GM23338 (cell line): ENCODE results near the gene PPFIBP1. TPM values are rescaled to one million over a fixed set of nuclear protein-coding genes. Genes with fewer than 3 reads are reported as not detected.

ENCODE experiments used
- ATAC-seq: fragments of 200-7000 bp; cut with Tn5 transposase; 3 replicates; pipeline ENCODE4 v1.9.1; 2020
- DNase-seq: peaks from one replicate; pipeline ENCODE4 v3.0.0-alpha.2; 2015; ENCODE audit warnings: low spot score
- H2AFZ ChIP-seq: fragments of 200-600 bp; sonication (generic); 2 replicates; pipeline ENCODE4 v1.8.0; 2016; ENCODE audit warnings: antibody characterized with exemption, mild to moderate bottlenecking, moderate library complexity
- H3F3A ChIP-seq: fragments of 200-600 bp; sonication (generic); replicated peaks from 2 replicates; pipeline ENCODE4 v1.8.0; 2017; ENCODE audit warnings: antibody characterized with exemption, mixed run types, low read depth
- H3K27ac ChIP-seq: fragments of 200-600 bp; sonication (generic); 2 replicates; pipeline ENCODE4 v1.6.1; 2016; ENCODE audit warnings: low read depth
- H3K27me3 ChIP-seq: fragments of 200-600 bp; sonication (generic); 2 replicates; pipeline ENCODE4 v1.8.0; 2016; ENCODE audit warnings: mild to moderate bottlenecking, mixed run types, moderate library complexity; ENCODE audit not compliant: insufficient read depth
- H3K36me3 ChIP-seq: fragments of 200-600 bp; sonication (generic); 2 replicates; pipeline ENCODE4 v1.8.0; 2016; ENCODE audit warnings: mild to moderate bottlenecking; ENCODE audit not compliant: insufficient read depth
- H3K4me1 ChIP-seq: fragments of 200-600 bp; sonication (generic); 2 replicates; pipeline ENCODE4 v1.8.0; 2016; ENCODE audit warnings: mild to moderate bottlenecking, moderate library complexity; ENCODE audit not compliant: insufficient read depth
- H3K4me2 ChIP-seq: fragments of 200-600 bp; sonication (generic); 2 replicates; pipeline ENCODE4 v1.7.1; 2017; ENCODE audit warnings: mixed run types
- H3K4me3 ChIP-seq: fragments of 200-600 bp; sonication (generic); 2 replicates; pipeline ENCODE4 v1.6.1; 2016; ENCODE audit warnings: mixed run types
- H3K79me2 ChIP-seq: fragments of 200-600 bp; sonication (generic); replicated peaks from 2 replicates; pipeline ENCODE4 v1.8.0; 2017; ENCODE audit warnings: mild to moderate bottlenecking; ENCODE audit not compliant: insufficient read depth
- H3K9me2 ChIP-seq: fragments of 200-600 bp; sonication (generic); 2 replicates; pipeline ENCODE4 v1.8.0; 2017; ENCODE audit not compliant: insufficient read depth
- H4K20me1 ChIP-seq: fragments of 200-600 bp; sonication (generic); replicated peaks from 2 replicates; pipeline ENCODE4 v1.8.0; 2017; ENCODE audit warnings: mild to moderate bottlenecking; ENCODE audit not compliant: insufficient read depth
- H3K27ac Mint-ChIP-seq: 2 replicates; pipeline ENCODE4 v1.8.0; 2020; ENCODE audit warnings: inconsistent platforms, mild to moderate bottlenecking, moderate library complexity, mixed read lengths
- H3K27me3 Mint-ChIP-seq: 3 replicates; pipeline ENCODE4 v1.8.0; 2022; ENCODE audit warnings: low read depth, mild to moderate bottlenecking, moderate library complexity, mixed read lengths, inconsistent platforms; ENCODE audit not compliant: insufficient read depth, poor library complexity
- H3K36me3 Mint-ChIP-seq: 3 replicates; pipeline ENCODE4 v1.8.0; 2021; ENCODE audit warnings: low read depth, mild to moderate bottlenecking, inconsistent platforms, moderate library complexity, mixed read lengths
- H3K4me1 Mint-ChIP-seq: 3 replicates; pipeline ENCODE4 v1.8.0; 2020; ENCODE audit warnings: mild to moderate bottlenecking, inconsistent platforms, mixed read lengths
- H3K4me3 Mint-ChIP-seq: 3 replicates; pipeline ENCODE4 v1.8.0; 2021; ENCODE audit warnings: moderate library complexity, mild to moderate bottlenecking, inconsistent platforms, mixed read lengths
- H3K9me3 Mint-ChIP-seq: 3 replicates; pipeline ENCODE4 v1.8.0; 2020; ENCODE audit warnings: moderate library complexity, mild to moderate bottlenecking, inconsistent platforms, mixed read lengths
- CREB1 ChIP-seq: fragments of 250-450 bp; sonication (Bioruptor Pico); IDR thresholded peaks from 2 replicates; pipeline ENCODE4 v1.5.0; 2020; ENCODE audit warnings: low read depth, mild to moderate bottlenecking, moderate library complexity
- EZH2 ChIP-seq: fragments of 200-600 bp; sonication (generic); IDR thresholded peaks from one replicate; pipeline ENCODE4 v1.8.0; 2017; ENCODE audit warnings: antibody characterized with exemption, mild to moderate bottlenecking, low read depth; ENCODE audit not compliant: unreplicated experiment
- EZH2phosphoT487 ChIP-seq: fragments of 200-600 bp; sonication (generic); IDR thresholded peaks from one replicate; pipeline ENCODE4 v1.8.1; 2018; ENCODE audit warnings: antibody characterized with exemption; ENCODE audit not compliant: unreplicated experiment
- JUNB ChIP-seq: IDR thresholded peaks from one replicate; pipeline ENCODE4 v1.6.1; 2016; ENCODE audit warnings: antibody characterized with exemption; ENCODE audit not compliant: unreplicated experiment
- NANOG ChIP-seq: IDR thresholded peaks from 2 replicates; pipeline ENCODE4 v1.6.1; 2016; ENCODE audit warnings: antibody characterized with exemption, borderline replicate concordance
- POLR2AphosphoS5 ChIP-seq: IDR thresholded peaks from 2 replicates; pipeline ENCODE4 v1.6.1; 2016; ENCODE audit warnings: antibody characterized with exemption, low read depth
- ZNF114 ChIP-seq: fragments of 250-450 bp; sonication (Bioruptor Pico); IDR thresholded peaks from 2 replicates; pipeline ENCODE4 v1.5.0; 2020; ENCODE audit warnings: mild to moderate bottlenecking, moderate library complexity
- ZNF331 ChIP-seq: fragments of 250-450 bp; sonication (Bioruptor Pico); IDR thresholded peaks from 2 replicates; pipeline ENCODE4 v1.5.0; 2020; ENCODE audit warnings: low read depth, mild to moderate bottlenecking, moderate library complexity
- polyA plus RNA-seq: library from polyadenylated mRNA; unstranded; fragments of >200 nt; fragmentation: Nextera tagmentation; extraction: Ambion mirVana; gene quantifications from 2 replicates; pipeline ENCODE4 v1.2.1, GENCODE V29; 2016
- total RNA-seq: library from RNA; depleted of rRNA; stranded (reverse); fragments of >200 nt; shearing (Covaris generic); gene quantifications from 2 replicates; pipeline ENCODE4 v1.2.3, GENCODE V29; 2014
- TF ChIP-seq, protein P1 (sequence below): fragments of 250-450 bp; sonication (Bioruptor Pico); IDR thresholded peaks from 2 replicates; pipeline ENCODE4 v1.5.0; 2020; ENCODE audit warnings: mild to moderate bottlenecking, moderate library complexity
- TF ChIP-seq, protein P2 (sequence below): IDR thresholded peaks from 2 replicates; pipeline ENCODE4 v1.6.1; 2016; ENCODE audit warnings: antibody characterized with exemption

The PPFIBP1 gene
- total and polyA plus RNA-seq, 2 experiments from 2014 or later: 33.2 to 41.9 TPM

DNA sequence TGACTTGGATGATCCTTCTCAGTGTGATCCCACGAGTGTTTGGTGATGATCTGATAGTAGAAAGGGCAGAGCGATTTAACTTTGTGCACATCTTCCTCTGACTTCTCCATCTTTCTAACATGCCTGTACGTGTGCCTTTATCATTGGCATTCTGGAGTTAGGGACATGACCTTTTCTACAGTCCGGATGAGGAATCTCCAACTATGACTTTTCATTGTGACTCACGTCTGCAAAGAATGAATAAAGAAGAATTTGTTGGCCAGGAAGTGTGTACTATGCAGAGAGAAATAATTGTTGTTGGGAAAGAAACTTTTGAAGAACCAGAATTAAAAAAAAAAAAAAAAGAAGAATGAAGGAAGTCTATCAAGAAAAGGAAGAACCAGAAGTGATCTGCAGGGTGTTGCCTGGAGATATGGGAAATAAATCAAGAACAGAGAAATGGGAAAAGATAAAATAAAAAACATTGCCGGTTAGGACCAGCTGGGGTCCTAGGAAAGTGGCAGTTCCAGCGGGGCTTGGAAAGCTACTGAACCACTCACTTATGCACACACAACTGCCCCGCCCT is 25.3 kb downstream of the PPFIBP1 start (continued):
- TF ChIP-seq, protein P1, sequence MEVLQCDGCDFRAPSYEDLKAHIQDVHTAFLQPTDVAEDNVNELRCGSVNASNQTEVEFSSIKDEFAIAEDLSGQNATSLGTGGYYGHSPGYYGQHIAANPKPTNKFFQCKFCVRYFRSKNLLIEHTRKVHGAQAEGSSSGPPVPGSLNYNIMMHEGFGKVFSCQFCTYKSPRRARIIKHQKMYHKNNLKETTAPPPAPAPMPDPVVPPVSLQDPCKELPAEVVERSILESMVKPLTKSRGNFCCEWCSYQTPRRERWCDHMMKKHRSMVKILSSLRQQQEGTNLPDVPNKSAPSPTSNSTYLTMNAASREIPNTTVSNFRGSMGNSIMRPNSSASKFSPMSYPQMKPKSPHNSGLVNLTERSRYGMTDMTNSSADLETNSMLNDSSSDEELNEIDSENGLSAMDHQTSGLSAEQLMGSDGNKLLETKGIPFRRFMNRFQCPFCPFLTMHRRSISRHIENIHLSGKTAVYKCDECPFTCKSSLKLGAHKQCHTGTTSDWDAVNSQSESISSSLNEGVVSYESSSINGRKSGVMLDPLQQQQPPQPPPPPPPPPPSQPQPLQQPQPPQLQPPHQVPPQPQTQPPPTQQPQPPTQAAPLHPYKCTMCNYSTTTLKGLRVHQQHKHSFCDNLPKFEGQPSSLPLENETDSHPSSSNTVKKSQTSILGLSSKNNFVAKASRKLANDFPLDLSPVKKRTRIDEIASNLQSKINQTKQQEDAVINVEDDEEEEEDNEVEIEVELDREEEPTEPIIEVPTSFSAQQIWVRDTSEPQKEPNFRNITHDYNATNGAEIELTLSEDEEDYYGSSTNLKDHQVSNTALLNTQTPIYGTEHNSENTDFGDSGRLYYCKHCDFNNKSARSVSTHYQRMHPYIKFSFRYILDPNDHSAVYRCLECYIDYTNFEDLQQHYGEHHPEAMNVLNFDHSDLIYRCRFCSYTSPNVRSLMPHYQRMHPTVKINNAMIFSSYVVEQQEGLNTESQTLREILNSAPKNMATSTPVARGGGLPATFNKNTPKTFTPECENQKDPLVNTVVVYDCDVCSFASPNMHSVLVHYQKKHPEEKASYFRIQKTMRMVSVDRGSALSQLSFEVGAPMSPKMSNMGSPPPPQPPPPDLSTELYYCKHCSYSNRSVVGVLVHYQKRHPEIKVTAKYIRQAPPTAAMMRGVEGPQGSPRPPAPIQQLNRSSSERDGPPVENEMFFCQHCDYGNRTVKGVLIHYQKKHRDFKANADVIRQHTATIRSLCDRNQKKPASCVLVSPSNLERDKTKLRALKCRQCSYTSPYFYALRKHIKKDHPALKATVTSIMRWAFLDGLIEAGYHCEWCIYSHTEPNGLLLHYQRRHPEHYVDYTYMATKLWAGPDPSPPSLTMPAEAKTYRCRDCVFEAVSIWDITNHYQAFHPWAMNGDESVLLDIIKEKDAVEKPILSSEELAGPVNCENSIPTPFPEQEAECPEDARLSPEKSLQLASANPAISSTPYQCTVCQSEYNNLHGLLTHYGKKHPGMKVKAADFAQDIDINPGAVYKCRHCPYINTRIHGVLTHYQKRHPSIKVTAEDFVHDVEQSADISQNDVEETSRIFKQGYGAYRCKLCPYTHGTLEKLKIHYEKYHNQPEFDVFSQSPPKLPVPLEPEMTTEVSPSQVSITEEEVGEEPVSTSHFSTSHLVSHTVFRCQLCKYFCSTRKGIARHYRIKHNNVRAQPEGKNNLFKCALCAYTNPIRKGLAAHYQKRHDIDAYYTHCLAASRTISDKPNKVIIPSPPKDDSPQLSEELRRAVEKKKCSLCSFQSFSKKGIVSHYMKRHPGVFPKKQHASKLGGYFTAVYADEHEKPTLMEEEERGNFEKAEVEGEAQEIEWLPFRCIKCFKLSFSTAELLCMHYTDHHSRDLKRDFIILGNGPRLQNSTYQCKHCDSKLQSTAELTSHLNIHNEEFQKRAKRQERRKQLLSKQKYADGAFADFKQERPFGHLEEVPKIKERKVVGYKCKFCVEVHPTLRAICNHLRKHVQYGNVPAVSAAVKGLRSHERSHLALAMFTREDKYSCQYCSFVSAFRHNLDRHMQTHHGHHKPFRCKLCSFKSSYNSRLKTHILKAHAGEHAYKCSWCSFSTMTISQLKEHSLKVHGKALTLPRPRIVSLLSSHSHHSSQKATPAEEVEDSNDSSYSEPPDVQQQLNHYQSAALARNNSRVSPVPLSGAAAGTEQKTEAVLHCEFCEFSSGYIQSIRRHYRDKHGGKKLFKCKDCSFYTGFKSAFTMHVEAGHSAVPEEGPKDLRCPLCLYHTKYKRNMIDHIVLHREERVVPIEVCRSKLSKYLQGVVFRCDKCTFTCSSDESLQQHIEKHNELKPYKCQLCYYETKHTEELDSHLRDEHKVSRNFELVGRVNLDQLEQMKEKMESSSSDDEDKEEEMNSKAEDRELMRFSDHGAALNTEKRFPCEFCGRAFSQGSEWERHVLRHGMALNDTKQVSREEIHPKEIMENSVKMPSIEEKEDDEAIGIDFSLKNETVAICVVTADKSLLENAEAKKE: no peak
- TF ChIP-seq JUNB (no peak), ZNF114 (CRISPR knock-in tag) (no peak), POLR2AphosphoS5 (no peak), EZH2 (no peak), CREB1 (CRISPR knock-in tag) (no peak)

DNA sequence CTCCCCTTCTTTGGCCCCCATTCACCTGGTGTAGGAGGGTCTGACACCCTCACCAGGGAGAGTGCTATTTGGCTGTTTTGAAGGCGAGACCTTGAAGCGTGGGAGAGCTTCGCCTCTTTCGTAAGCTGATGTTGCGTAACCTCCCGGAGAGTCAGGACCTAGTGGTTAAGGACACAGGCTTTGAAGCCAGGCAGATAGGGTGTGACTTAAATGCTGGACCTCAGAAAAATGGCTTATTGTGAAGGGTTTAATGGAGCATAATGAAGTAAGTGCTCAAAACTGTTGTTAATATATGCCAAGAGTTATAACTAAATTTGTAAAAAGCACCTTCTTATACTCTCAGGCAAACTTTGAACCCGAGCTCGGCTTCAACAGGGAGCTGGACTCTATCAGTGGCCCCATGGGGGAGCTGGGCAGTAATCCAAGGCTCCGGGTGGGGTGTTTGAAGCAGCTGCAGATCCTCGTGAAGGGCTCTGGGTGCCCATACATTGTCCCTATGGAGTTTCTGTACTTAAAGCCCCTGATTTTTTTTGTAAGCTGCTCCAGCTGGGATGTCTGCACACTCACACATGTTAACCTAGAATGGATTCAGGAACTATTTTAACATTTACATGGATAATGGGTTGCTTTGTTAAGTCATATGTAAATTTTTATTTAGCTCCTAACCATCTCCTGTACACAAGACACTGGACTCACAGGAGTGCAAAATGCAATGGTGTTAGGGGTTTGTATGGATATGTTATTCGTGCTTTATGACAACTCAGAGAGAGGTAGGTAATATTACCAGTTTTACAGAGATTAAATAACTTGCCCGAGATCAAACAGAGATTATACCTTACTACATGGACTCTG is 26.0 kb downstream of the PPFIBP1 start:
- Histone ChIP-seq H3K36me3 (no peaks in the 10 kb centered on the region), H3K79me2 (peaks cover 28% of the 10 kb centered on the region), H3K27me3 (no peaks in the 10 kb centered on the region), H3K4me2 (no peak overlapping the region), H3K4me3 (no peak overlapping the region), H4K20me1 (peaks cover 7% of the 10 kb centered on the region), H3K9me2 (no peaks in the 10 kb centered on the region), H2AFZ (no peak overlapping the region), H3K4me1 (peaks cover 20% of the 10 kb centered on the region), H3F3A (no peaks in the 10 kb centered on the region), H3K27ac (no peak overlapping the region)
- TF ChIP-seq NANOG: no peak
- TF ChIP-seq, protein P2, sequence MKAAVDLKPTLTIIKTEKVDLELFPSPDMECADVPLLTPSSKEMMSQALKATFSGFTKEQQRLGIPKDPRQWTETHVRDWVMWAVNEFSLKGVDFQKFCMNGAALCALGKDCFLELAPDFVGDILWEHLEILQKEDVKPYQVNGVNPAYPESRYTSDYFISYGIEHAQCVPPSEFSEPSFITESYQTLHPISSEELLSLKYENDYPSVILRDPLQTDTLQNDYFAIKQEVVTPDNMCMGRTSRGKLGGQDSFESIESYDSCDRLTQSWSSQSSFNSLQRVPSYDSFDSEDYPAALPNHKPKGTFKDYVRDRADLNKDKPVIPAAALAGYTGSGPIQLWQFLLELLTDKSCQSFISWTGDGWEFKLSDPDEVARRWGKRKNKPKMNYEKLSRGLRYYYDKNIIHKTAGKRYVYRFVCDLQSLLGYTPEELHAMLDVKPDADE: no peak
- TF ChIP-seq EZH2phosphoT487: no peak
- TF ChIP-seq JUNB: no peak
- no peak for TF ChIP-seq ZNF331 (CRISPR knock-in tag)
- TF ChIP-seq ZNF114 (CRISPR knock-in tag): no peak
- Mint-ChIP-seq H3K4me1 (peaks cover 43% of the 10 kb centered on the region), H3K4me3 (no peak overlapping the region), H3K27me3 (peaks cover 3% of the 10 kb centered on the region), H3K9me3 (no peaks in the 10 kb centered on the region), H3K36me3 (no peaks in the 10 kb centered on the region), H3K27ac (no peak overlapping the region)
- ATAC-seq: peak; percentile 79
- peak; percentile 62 for DNase-seq
